ENCODE results near the gene LPAR1. TPM values are rescaled to one million over a fixed set of nuclear protein-coding genes. Genes with fewer than 3 reads are reported as not detected.

Gene LPAR1
- total and polyA plus RNA-seq, 12 donors: 9.6 to 65.2 (median 22.4) TPM

DNA sequence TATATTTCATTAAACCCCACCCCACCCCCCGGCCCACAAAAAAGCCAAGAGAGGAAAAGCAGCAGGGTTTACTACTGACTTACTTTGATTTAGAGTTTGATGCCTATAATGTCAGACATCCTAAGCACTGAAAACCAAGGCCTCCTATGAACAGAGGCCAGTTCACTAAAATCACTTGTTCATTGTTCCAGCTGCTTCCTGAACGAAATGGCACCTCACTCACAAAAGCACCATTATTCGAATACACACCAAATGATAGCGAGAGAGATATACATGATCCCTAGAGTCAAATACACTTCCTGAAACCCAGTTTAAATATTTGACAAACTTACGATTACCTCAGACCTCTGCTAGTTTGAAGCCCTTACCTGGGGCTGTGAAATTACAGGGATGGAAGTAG is 66.6 kb downstream of the LPAR1 start:
- TF ChIP-seq, protein P1, sequence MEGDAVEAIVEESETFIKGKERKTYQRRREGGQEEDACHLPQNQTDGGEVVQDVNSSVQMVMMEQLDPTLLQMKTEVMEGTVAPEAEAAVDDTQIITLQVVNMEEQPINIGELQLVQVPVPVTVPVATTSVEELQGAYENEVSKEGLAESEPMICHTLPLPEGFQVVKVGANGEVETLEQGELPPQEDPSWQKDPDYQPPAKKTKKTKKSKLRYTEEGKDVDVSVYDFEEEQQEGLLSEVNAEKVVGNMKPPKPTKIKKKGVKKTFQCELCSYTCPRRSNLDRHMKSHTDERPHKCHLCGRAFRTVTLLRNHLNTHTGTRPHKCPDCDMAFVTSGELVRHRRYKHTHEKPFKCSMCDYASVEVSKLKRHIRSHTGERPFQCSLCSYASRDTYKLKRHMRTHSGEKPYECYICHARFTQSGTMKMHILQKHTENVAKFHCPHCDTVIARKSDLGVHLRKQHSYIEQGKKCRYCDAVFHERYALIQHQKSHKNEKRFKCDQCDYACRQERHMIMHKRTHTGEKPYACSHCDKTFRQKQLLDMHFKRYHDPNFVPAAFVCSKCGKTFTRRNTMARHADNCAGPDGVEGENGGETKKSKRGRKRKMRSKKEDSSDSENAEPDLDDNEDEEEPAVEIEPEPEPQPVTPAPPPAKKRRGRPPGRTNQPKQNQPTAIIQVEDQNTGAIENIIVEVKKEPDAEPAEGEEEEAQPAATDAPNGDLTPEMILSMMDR (IDR thresholded peaks at IDR 0.05): no peak
- Histone ChIP-seq H3K27me3 (no peaks in the 10 kb centered on the region), H3K27ac (no peak overlapping the region), H3K36me3 (replicated peaks in 1 of 2) (no peaks in the 10 kb centered on the region), H3K9me3 (replicated peaks in 1 of 3) (no peaks in the 10 kb centered on the region), H3K4me1 (replicated peaks in 1 of 2) (peaks cover 0 to 19% of the 10 kb centered on the region in 2 donors), H3K4me3 (no peak overlapping the region)
- intact Hi-C loops (cut with DNase I): no loop called here
- WGBS, 4 donors: 71 to 84% (median 82%) methylated on average over 5 of the region's 5 CpGs
- DNase-seq: no peak

DNA sequence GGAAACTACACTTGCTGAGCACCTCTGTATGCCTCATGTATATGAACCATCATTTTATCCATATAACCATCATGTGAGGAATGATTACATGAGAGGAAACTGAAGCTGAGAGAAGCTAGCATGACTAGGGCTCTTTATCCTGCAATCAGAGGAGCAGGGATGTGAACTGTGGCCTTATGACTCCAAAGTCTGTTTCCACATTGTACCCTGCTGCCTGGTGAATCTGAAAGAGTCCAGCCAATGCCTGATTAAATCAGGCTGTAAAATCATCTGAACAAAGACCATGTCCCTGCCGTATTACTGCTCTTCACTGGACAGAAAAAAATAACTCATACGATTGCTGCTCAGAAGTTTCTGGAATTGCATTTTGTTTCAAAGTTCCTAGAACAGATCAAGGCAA is 67.0 kb downstream of the LPAR1 start:
- H3K4me1 ChIP-seq (replicated peaks in 1 of 2): peaks cover 0 to 14% of the 10 kb centered on the region in 2 donors
- DNase-seq: no peak
- no peak overlapping the region for H3K27ac ChIP-seq
- intact Hi-C loops (cut with DNase I): no loop called here
- no peak for TF ChIP-seq POLR2A (IDR thresholded peaks at IDR 0.05)
- TF ChIP-seq, protein P1 (IDR thresholded peaks at IDR 0.05): no peak
- H3K36me3 ChIP-seq (replicated peaks in 1 of 2): no peaks in the 10 kb centered on the region
- H3K9me3 ChIP-seq (replicated peaks in 1 of 3): no peaks in the 10 kb centered on the region
- H3K4me3 ChIP-seq: no peak overlapping the region
- WGBS, 4 donors: 74 to 86% (median 84%) methylated on average over 2 of the region's 2 CpGs
- no peaks in the 10 kb centered on the region for H3K27me3 ChIP-seq

DNA sequence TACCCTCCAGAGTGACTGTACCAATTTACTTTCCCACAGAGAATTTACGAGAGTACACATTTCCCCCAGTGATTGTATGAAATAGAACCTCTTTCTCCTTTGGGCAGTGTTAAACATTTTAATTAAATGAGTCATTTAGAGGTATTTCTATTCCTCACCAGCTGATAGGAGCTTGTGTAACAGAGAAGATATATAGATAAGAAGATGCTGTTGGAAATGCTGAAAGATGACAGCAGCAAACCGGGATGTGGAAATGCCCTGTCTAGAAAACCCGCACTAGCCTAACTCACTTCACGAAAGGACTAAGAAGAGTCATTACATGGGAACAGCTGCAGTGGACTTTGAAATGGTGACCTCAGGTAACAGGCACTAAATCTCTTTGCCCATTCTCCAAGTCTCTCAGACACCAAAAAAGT is 68.3 kb downstream of the LPAR1 start:
- H3K27ac ChIP-seq: no peak overlapping the region
- peaks cover 0 to 6% of the 10 kb centered on the region in 2 donors for H3K4me1 ChIP-seq (replicated peaks in 1 of 2)
- H3K27me3 ChIP-seq: no peaks in the 10 kb centered on the region
- H3K9me3 ChIP-seq (replicated peaks in 1 of 3): no peaks in the 10 kb centered on the region
- no peaks in the 10 kb centered on the region for H3K36me3 ChIP-seq (replicated peaks in 1 of 2)
- no peak overlapping the region for H3K4me3 ChIP-seq
- WGBS, 4 donors: 85 to 93% (median 90%) methylated on average over 4 of the region's 4 CpGs
- intact Hi-C loops (cut with DNase I): no loop called here
- DNase-seq: no peak
- TF ChIP-seq, protein P1 (IDR thresholded peaks at IDR 0.05): no peak
- TF ChIP-seq POLR2A (IDR thresholded peaks at IDR 0.05): no peak

DNA sequence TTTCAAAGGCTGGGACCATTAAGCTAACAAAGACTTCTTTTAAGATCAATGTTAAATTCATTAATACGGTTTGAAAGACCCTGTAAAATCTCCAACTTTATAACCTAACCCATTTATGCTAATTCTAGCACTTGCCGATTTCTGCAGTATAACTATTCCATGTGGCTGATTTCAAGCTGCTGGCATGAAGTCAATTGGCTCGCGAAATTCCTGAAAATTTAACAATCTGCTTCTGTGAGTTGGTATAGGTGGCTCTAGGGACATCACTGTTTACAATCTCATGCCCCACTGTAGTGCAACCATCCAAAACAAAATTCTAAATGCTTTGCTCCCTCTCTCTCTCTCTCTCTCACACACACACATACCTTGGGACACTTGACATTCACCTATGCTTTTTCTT is 70.2 kb downstream of the LPAR1 start:
- Histone ChIP-seq H3K27ac (no peak overlapping the region), H3K9me3 (replicated peaks in 1 of 3) (no peaks in the 10 kb centered on the region), H3K4me1 (replicated peaks in 1 of 2) (no peaks in the 10 kb centered on the region), H3K36me3 (replicated peaks in 1 of 2) (no peaks in the 10 kb centered on the region), H3K27me3 (no peaks in the 10 kb centered on the region), H3K4me3 (no peak overlapping the region)
- TF ChIP-seq, protein P1 (IDR thresholded peaks at IDR 0.05): no peak
- TF ChIP-seq POLR2A (IDR thresholded peaks at IDR 0.05): no peak
- intact Hi-C loops (cut with DNase I): no loop called here
- DNase-seq: no peak
- WGBS, 4 donors: 76 to 80% (median 77%) methylated on average over 4 of the region's 4 CpGs

Measured in adrenal gland (tissue), 12 donors.